SJCRH30 (cell line): ENCODE data around the gene NUDCD2. TPM values are rescaled to one million over a fixed set of nuclear protein-coding genes. Genes with fewer than 3 reads are reported as not detected.

ENCODE experiments used
- DNase-seq, 2 experiments: peaks; one replicate each; pipeline ENCODE4 v3.0.0-alpha.2; 2015 to 2020
- H3K27ac ChIP-seq: fragments of 250-450 bp; sonication (Bioruptor Pico); 2 replicates; pipeline ENCODE4 v1.5.1; 2020; ENCODE audit warnings: mild to moderate bottlenecking, moderate library complexity
- H3K27me3 ChIP-seq: fragments of 250-450 bp; sonication (Bioruptor Pico); 2 replicates; pipeline ENCODE4 v1.5.1; 2020; ENCODE audit warnings: mild to moderate bottlenecking, moderate library complexity
- H3K36me3 ChIP-seq: fragments of 250-450 bp; sonication (Bioruptor Pico); 2 replicates; pipeline ENCODE4 v1.5.1; 2020; ENCODE audit warnings: mild to moderate bottlenecking, moderate library complexity
- H3K4me1 ChIP-seq: fragments of 250-450 bp; sonication (Bioruptor Pico); 2 replicates; pipeline ENCODE4 v1.5.1; 2020; ENCODE audit warnings: mild to moderate bottlenecking, moderate library complexity
- H3K4me3 ChIP-seq: fragments of 250-450 bp; sonication (Bioruptor Pico); 2 replicates; pipeline ENCODE4 v1.5.1; 2020; ENCODE audit warnings: mild to moderate bottlenecking, moderate library complexity
- H3K9me3 ChIP-seq: fragments of 250-450 bp; sonication (Bioruptor Pico); replicated peaks from 2 replicates; pipeline ENCODE4 v1.5.1; 2020; ENCODE audit warnings: mild to moderate bottlenecking, moderate library complexity
- total RNA-seq: library from RNA; depleted of rRNA; stranded (reverse); fragments of >200 nt; shearing (Covaris generic); gene quantifications from 2 replicates; pipeline ENCODE4 v1.2.3, GENCODE V29; 2014; rRNA removed

NUDCD2 gene, protein sequence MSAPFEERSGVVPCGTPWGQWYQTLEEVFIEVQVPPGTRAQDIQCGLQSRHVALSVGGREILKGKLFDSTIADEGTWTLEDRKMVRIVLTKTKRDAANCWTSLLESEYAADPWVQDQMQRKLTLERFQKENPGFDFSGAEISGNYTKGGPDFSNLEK
- 19.1 and 20.1 TPM in 2 replicates for total RNA-seq

DNA sequence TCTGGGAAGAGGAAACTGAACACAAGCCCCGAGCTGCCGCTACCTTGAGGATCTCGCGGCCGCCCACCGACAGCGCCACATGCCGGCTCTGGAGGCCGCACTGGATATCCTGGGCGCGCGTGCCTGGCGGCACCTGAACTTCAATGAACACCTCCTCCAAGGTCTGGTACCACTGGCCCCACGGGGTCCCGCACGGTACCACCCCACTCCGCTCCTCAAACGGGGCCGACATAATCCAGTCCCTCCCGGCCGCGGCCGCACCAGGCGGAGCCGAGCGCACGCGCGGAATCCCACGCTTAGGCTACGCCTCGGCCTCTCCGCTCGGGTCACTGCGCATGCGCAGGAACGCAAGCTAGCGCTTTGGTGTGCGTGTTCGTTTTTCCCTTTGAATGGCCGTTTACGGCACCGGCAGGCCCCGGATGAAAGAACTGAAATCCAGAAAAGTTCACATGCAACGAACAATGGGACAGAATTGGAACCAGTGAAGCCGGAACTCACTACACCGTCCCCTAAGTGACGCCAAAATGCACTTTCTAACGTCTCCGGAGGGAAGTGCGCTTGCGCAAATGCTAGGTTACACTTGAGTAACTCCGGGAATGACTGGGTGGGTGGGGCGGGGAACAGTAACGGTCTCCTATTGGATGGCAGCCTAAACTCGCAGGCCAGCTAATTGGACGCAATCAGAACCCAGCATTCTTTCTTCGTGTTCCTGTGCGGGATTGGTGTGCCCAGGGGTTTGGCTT is at the start of gene NUDCD2:
Gene NUDCD2, minus strand, starts transcription at position 284 of the 743 bp plus-strand sequence. Its CDS starts 52 bp downstream, at position 232.
- peak; percentile 96 to 98 for DNase-seq
- no peaks in the 10 kb centered on the region for H3K27me3 ChIP-seq
- peak within 1 kb of the TSS; percentile 99 for H3K27ac ChIP-seq

DNA sequence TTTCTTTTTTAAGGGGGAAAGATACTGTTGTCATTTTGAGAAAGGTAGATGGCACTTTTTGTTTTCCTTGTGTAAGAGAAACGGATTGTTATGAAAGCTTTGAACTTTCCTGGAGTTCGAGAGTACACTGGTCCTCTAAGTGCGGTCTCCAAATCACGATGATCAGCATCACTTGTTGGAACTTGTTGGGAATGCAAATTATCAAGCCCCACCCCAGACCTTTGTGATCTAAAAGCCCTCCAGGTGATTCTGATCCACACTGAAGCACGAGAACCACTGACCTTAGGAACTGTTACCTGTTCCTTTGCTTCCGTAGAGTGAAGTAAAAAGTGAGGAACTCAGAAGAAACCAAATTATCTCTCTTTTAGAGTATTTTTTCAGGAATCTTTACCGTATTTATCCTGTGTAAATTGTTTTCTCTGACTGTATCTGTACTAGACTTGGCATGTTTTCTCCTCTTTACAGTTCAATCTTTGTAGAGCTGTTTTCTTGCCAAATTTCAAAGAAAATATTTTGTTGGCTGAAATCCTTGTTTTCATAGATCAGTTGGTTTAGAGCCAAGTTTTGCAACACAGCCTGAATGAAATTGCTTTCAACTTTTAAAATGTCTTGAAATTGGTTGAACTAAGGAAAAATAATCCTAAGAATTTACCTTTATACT is 49.5 kb upstream of the NUDCD2 start:
- peaks cover 14% of the 10 kb centered on the region for H3K36me3 ChIP-seq
- H3K4me3 ChIP-seq, result no peak overlapping the region
- H3K4me1 ChIP-seq, result no peaks in the 10 kb centered on the region
- no peak for DNase-seq
- H3K27ac ChIP-seq, result no peak overlapping the region
- H3K27me3 ChIP-seq, result no peaks in the 10 kb centered on the region
- H3K9me3 ChIP-seq, result no peaks in the 10 kb centered on the region

More for the DNA sequence above, at the start of gene NUDCD2:
- Histone ChIP-seq H3K9me3 (no peaks in the 10 kb centered on the region), H3K36me3 (peaks cover 2% of the 10 kb centered on the region), H3K4me1 (no peaks in the 10 kb centered on the region), H3K4me3 (peak within 1 kb of the TSS; percentile 80)

DNA sequence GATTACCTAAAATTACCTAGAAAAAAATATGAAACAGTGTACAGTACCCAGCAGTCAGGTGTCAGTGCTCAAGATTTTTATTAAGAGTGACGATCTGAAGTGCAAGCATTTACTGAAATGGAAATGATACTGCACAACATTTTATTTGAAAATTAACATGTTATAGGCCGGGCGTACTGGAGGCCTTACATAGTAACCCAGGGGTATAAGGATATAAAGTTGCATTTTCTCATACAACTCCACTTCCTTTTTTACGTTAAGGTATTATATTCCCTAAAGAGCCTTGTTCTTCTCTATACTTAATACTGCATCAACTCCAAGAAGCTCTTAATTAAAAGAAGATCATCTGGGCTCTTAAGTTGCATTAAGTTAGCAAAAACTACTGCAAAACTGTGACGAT is 48.9 kb upstream of the NUDCD2 start:
- DNase-seq, result no peak
- H3K4me3 ChIP-seq, result no peak overlapping the region
- H3K4me1 ChIP-seq, result no peaks in the 10 kb centered on the region
- H3K27me3 ChIP-seq, result no peaks in the 10 kb centered on the region
- no peaks in the 10 kb centered on the region for H3K9me3 ChIP-seq
- no peak overlapping the region for H3K27ac ChIP-seq
- peaks cover 8% of the 10 kb centered on the region for H3K36me3 ChIP-seq

DNA sequence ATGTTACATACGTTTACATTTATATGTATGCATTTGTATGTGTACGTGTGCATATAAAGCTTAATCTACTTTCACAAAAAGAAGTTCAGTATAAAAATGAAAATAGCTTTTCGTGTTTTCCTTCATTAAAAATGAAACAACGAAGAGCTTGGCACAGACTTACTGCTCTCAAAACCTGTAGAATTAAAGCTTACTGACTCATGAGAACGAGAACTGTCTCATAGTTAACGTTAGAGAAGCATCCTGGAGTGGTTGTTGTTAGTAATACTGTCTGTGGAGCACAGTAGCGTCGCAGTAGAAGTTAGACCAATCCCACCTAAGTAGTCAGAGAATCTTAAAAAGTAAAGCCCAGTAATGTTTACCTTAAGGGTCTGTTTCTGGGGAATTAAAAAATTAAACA is 46.8 kb upstream of the NUDCD2 start:
- no peaks in the 10 kb centered on the region for H3K36me3 ChIP-seq
- no peaks in the 10 kb centered on the region for H3K27me3 ChIP-seq
- no peak for DNase-seq
- H3K4me1 ChIP-seq, result no peaks in the 10 kb centered on the region
- peak overlapping the region; percentile 92 for H3K4me3 ChIP-seq
- H3K27ac ChIP-seq, result no peak overlapping the region
- no peaks in the 10 kb centered on the region for H3K9me3 ChIP-seq

DNA sequence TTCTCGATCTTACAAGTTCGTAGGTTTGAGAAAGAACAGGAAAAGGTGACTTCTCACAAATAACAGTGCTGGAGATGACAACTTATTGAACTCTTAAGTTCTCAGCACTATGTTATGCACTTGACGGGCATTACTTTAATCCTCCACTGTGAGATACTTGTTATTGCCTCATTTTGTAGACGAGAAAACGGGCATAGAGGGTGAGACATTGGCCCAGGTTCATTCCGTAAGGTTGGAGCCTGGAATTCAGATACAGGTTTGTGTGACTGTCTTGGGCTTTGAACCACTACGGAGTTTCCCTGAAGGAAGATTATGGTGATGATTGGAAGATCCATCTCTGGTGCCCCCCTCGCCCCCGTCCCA is 46.2 kb upstream of the NUDCD2 start:
- Histone ChIP-seq H3K4me1 (no peaks in the 10 kb centered on the region), H3K9me3 (no peaks in the 10 kb centered on the region), H3K27ac (peak overlapping the region; percentile 85), H3K36me3 (no peaks in the 10 kb centered on the region), H3K4me3 (peak overlapping the region; percentile 92), H3K27me3 (no peaks in the 10 kb centered on the region)
- peak in 1 of 2 experiments; percentile 6 for DNase-seq

DNA sequence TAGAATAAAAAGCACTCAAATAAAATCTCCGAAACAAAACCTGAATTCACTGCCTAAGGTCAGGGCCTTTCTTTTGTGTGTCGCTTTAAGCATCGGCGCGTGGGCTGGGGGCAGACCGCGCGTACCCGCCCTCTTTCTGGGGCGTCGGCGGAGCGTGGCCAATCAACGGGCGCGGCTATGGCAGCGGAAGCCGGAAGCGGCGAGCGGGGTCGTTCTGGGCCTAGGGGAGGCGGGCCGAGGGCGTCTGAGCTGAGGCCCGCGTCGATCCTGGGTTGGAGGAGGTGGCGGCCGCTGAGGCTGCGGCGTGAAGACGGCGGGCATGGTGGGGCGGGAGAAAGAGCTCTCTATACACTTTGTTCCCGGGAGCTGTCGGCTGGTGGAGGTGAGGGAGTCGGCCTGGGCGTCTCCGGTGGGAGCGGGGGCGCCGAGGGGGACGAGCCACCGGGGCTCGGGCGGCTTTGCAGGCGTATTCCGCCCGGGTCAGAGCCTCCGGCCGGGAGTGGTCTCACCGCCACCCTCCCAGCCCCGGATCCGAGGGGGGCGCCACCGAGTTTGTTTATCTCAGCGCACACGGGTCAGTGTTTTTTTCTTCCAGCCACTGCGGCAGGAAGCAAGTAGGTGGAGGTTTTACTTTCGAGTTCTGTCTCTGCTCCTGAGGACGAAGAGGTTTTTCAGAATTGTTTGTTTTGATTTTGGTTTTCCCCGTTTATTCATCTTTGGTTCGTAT is 45.6 kb upstream of the NUDCD2 start, which contains the start of gene MAT2B:
Gene MAT2B, plus strand, starts transcription at position 252 of the 727 bp plus-strand sequence. Its CDS starts 68 bp downstream, at position 320.
- Histone ChIP-seq H3K27me3 (no peaks in the 10 kb centered on the region), H3K27ac (peak within 1 kb of the TSS; percentile 85), H3K4me1 (no peaks in the 10 kb centered on the region), H3K9me3 (no peaks in the 10 kb centered on the region), H3K4me3 (peak within 1 kb of the TSS; percentile 92), H3K36me3 (no peaks in the 10 kb centered on the region)
- peak; percentile 93 to 96 for DNase-seq

DNA sequence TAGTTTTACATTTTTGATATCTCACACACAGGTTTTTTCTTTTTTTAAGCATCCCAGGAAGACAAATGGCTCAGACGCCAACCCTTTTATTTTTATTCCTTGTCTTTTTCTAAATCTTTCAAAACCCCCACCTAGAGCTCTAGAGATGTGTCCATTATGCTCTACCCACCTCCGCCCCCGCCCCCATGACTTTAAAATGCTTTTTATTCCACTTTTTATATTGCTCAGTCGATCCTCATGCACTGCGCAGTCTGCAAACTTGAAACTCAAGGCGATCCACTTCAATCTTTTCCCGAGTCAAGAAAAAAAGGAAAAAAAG is 45.1 kb upstream of the NUDCD2 start:
- DNase-seq, result no peak
- Histone ChIP-seq H3K9me3 (no peaks in the 10 kb centered on the region), H3K4me3 (peak overlapping the region; percentile 92), H3K27ac (peak overlapping the region; percentile 85), H3K27me3 (no peaks in the 10 kb centered on the region), H3K4me1 (no peaks in the 10 kb centered on the region), H3K36me3 (no peaks in the 10 kb centered on the region)

DNA sequence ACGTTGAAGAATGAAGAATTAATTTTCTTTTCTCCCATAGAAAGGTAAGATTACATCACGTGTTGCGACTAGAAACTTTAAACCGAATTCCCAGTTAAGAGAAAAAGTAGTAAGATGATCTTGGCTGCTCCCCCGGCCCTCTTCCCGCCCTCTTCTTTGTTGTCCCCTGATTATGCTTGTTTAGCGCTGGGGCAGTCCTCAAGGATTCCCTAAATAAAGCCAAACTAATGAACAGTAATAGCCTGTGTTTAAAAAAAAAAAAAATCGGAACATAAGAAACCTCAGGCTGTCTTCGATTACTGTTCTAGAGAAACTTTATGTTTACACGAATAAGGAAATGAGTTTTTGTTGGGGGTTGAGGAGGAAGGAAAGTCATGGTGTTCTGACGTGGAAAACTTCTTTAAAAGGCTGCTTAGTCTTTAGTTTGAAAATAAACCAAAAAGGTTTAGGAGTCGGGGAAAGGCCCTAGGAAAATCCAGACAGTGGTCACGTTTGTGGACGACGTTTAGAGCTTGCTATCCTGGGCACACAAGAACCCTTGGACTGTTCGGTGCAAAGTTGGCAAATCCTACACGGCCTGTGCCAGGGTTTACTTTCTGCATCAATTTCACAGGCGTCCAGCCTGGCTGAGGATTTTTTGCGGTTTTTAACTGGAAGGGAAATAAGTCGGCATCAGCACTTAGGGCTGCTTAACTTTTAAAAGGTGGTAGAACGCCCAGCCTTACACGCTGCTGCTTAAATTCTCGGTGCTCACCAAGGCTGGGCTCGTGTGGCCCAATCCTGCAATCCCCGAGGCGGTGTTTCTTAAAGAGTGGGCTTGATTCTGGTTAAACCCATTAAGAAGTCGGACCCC is 44.4 kb upstream of the NUDCD2 start:
- peak overlapping the region; percentile 85 for H3K27ac ChIP-seq
- no peaks in the 10 kb centered on the region for H3K9me3 ChIP-seq
- H3K4me3 ChIP-seq, result peak overlapping the region; percentile 92
- H3K36me3 ChIP-seq, result no peaks in the 10 kb centered on the region
- no peaks in the 10 kb centered on the region for H3K4me1 ChIP-seq
- peak; percentile 50 to 65 for DNase-seq
- no peaks in the 10 kb centered on the region for H3K27me3 ChIP-seq

DNA sequence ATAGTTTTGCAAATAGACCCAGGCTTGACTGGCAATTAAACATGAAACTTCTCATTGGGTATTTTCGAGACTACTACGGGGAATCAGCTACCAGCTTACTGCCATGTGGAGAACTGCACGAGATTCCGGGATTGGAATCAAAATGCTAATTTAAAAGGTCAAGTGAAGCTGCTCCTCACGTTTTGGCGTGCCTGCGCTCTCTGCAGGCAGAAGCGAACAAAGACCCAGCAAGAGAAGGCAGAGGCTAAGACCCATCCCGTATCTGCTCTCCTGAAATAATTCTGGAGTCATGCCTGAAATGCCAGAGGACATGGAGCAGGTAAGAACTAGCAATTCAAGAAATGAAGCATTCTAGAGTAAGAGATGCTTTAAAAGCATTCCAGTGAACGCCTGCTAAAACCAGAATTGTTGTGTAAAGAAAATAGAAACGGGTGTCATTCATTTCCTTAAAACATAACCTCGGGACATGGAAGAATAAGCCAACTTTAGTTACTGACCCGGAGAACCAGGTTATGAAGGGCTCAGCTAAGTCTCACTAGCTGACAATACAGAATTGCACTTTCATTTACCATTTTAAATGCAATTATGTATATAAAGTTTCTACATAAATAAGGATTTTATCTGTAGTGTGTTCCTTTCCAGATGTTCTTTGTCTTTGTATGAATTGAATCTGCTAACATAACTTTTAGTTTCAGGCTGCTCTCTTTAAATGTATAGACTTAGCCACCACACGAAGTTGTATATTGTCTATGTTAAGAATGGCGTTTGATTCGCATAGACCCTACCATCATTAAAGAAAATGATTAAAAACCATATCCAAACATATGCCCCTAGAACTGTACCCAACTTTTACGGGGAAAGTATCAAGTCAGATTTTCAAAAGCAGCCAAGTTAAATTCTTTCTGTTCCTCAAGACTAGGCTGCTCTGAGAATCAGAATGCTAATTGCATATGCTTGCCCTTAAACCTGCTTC is 43.5 kb upstream of the NUDCD2 start:
- peak; percentile 70 to 81 for DNase-seq
- Histone ChIP-seq H3K4me1 (no peaks in the 10 kb centered on the region), H3K27ac (peak overlapping the region; percentile 85), H3K27me3 (no peaks in the 10 kb centered on the region), H3K36me3 (no peaks in the 10 kb centered on the region), H3K4me3 (peak overlapping the region; percentile 92), H3K9me3 (no peaks in the 10 kb centered on the region)

DNA sequence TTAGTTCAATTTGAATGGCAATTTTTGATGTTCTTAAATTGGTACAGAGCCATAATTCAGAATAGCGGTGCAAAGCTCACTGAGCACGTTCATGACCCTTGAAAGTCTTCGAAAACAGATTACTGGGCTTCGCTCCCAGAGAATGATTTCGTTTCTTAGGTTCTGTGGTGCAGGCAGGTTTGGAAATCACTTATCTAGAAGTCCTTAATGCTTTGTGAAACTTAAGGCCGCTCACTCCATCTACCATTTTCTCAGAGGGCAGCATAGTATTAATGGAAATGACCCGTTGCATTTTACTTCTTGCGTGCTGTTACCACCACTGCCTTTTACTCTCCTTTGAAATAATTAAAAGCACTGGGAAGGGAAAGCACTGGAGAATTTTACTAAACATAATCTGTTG is 42.6 kb upstream of the NUDCD2 start:
- H3K27ac ChIP-seq, result peak overlapping the region; percentile 85; the same call in 1 of the 2 replicates
- peak overlapping the region; percentile 92 for H3K4me3 ChIP-seq
- peak in 1 of 2 experiments; percentile 6 for DNase-seq
- H3K4me1 ChIP-seq, result no peaks in the 10 kb centered on the region
- H3K9me3 ChIP-seq, result no peaks in the 10 kb centered on the region
- H3K36me3 ChIP-seq, result no peaks in the 10 kb centered on the region
- no peaks in the 10 kb centered on the region for H3K27me3 ChIP-seq

DNA sequence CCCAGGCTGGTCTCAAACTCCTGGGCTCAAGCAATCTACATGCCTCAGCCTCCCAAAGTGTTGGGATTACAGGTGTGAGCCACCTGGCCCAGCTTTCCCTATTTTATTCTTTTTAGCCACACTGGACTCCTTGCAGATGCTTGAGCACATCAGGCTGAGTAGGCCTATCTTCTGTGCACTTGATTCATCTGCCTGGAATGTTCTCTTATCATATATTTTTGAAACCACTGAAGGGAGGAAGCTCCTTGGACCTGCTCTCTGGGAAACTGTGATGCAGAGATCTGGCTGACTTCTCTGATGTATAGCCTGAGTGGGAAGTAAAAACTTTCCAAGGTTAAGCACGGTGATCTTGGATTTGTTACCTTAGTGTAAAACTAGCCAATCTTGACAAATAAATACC is 39.0 kb upstream of the NUDCD2 start:
- Histone ChIP-seq H3K4me3 (no peak overlapping the region), H3K4me1 (no peaks in the 10 kb centered on the region), H3K36me3 (no peaks in the 10 kb centered on the region), H3K27me3 (no peaks in the 10 kb centered on the region), H3K9me3 (no peaks in the 10 kb centered on the region), H3K27ac (no peak overlapping the region)
- no peak for DNase-seq

DNA sequence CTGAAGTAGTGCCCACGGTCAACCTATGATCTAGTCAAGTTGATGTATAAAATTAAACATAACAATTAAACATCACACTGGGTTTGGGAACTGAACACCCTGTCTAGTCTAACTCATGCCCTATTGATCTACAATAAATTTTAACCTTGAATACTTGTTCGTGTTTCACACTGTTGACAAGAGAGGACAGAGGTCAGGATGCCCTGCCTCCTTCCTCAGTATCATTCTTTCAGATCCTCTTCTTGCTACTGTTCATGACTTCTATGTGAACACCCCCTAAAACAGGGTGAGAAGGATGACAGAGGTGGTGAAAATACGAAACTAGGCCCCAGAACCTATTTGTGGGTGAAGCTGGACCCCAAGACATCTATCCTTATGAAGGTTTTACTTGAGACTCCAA is 37.4 kb upstream of the NUDCD2 start:
- Histone ChIP-seq H3K36me3 (peaks cover under 1% of the 10 kb centered on the region; the same call in 1 of the 2 replicates), H3K9me3 (no peaks in the 10 kb centered on the region), H3K4me1 (no peaks in the 10 kb centered on the region)

DNA sequence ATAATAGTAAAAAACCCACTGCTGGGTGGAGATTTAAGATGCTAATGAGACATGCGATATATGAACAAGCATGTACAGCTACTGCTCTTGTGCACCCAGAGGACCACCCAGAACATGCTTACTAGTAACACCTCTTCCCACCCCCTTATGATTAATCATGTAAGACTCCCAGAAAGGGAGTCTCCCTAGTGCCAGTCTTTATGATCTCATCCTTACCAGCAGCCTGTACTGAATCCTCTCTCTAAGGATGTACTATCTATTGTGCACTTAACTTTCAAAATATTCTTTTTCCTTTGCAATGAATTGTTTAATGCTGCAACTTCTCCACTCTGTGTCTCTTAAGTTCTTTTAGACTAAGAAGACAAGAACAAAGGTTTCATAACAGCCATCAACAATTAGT is 36.4 kb upstream of the NUDCD2 start:
- DNase-seq, result no peak
- Histone ChIP-seq H3K4me3 (no peak overlapping the region), H3K27me3 (no peaks in the 10 kb centered on the region), H3K4me1 (no peaks in the 10 kb centered on the region), H3K27ac (no peak overlapping the region), H3K9me3 (no peaks in the 10 kb centered on the region), H3K36me3 (peaks cover 10% of the 10 kb centered on the region)

More for the DNA sequence above, 37.4 kb upstream of the NUDCD2 start:
- Histone ChIP-seq H3K27ac (no peak overlapping the region), H3K27me3 (no peaks in the 10 kb centered on the region), H3K4me3 (no peak overlapping the region)
- DNase-seq, result no peak
